NT2/D1 (cell line): ENCODE measurements around the gene MKS1.

ENCODE experiments used
- SUZ12 ChIP-seq: IDR thresholded peaks from 2 replicates; pipeline ENCODE4 v1.6.1; 2011; ENCODE audit not compliant: insufficient read length, insufficient read depth; ENCODE audit errors: extremely low read depth
- YY1 ChIP-seq: IDR thresholded peaks from 2 replicates; pipeline ENCODE4 v1.6.1; 2011; ENCODE audit not compliant: insufficient read length, insufficient read depth
- ZNF274 ChIP-seq: IDR thresholded peaks from 2 replicates; pipeline ENCODE4 v1.6.1; 2011; ENCODE audit warnings: mild to moderate bottlenecking, low read depth, low read length

DNA sequence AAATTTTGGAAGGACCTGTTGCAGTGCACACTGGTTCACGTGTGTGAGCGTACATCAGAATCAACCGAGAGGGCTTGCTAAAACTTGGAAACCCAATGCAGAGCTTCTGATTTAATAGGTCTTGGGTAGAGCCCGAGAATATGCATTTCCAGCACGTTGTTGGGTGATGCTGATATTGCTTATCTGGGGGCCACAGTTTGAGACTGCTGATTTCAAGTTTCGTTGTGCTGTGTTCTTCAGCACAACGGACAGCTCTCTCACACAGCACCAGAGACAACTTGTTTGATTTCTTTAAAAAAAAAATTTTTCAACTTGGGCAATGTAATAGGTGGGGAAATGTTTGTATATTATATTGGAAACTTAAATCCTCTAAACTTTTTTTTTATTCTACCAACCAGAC lies 42.9 kb downstream of the MKS1 start:
- no peak for TF ChIP-seq YY1
- no peak for TF ChIP-seq ZNF274
- no peak for TF ChIP-seq SUZ12
